IPS DF 4.7 (cell line): Measurements from ENCODE around the gene FMNL3.

Experiments used
- DNase-seq: peaks from one replicate; pipeline ENCODE4 v3.0.0-alpha.2; 2013; ENCODE audit warnings: low spot score; ENCODE audit errors: extremely low read depth

FMNL3 gene

GRCh38 chr12:49674318-49674981 lies 32.8 kb downstream of the FMNL3 start:
- DNase-seq: no peak

- DNase-seq: no peak
Observed at GRCh38 chr12:49673446-49674317, 33.5 kb downstream of the FMNL3 start.

DNA sequence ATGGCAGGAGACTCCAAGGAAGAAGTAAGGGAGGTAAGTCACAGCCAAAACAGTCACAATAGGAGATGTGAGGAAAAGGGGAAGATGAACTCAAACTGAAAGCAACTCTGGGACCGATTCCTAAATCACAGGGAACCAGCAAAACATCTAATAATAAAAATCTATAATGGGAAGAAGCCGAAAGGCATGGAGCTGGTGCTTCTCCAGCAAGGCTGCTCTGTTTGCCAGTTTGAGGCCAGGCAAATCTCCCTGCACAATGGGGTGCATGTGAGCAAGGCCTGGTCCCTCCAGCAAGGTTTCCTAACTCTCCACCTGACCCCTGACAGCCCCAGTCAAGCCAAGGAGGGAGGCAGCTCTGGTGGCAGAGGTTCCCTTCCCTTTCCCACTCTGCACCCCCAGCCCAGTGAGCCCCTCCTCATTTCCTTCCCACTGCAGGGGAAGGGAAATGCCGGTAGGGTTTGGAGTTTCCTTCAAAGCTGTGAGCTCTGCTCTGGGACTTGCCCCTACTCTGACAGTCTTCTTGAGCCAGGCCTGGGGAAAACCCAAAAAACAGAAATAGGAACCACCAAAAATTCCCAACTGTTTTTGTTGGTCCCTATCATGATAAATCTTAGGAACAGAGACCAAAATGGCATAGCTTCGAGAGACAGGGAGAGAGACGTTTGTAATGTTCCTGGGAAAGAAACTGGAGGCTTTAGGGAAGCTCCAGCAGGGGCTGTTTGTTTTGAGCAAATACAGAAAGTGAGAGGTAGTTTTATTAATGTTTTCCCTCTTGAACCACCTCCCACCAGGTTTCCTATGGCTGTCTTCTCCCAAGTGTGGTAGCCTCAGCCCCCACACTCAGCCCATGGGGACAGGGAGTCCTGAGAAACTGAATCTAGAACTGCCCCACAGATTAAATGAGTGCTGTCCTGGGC lies 34.6 kb downstream of the FMNL3 start:
- DNase-seq: no peak

DNA sequence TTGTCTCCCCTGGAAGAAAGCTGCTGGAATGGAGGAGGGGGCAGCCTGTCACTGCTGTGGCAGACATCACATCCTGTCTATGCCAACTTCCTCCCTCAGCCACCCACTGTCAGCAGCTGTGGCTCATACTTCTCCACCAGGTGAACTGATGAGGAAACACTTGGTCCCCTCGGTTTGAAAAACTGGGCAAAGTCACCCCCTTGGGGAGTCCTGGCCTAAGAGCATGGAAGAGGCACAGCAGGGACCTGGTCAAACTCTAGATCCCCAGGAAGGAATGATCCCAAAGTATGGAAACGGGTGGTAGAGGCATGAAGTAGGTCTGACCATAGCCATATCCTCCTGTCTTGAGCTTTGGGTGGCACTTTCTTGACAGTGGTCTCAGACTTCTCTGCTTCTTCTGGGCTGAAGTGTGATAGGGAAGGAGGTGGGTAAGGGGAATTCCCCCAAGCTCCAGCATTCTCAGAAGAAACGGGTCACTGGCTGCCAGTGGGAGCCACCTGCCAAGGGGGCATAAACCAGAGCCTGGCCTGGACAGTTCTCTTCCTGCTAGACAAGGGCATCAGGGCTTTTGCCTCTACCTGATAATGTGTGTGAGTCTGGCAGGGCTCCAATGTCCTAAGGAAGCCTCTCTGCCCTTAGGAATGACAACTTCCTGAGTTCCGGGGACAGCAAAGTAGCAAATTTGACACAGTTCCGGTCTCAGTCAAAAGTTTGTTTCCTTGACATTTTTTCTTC lies 36.0 kb downstream of the FMNL3 start:
- DNase-seq: no peak

DNA sequence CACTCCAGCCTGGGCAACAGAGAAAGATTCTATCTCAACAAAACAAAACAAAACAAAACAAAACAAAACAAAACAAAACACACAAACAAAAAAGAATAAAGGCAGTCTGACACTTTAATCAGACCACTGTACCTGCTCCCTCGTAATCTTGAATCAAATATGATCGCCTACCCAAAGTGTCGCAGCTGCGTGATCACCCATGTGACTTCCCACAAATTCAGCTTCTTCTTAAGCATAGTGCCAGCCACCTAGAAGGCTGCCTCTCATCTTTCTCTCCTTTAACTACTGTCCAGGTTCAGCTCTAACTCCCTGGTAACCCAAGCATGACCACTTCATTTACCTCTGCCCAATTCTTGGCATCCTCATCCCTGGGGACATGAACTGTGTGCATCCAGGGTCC lies 37.4 kb downstream of the FMNL3 start:
- no peak for DNase-seq

GRCh38 chr12:49667325-49668090 lies 39.7 kb downstream of the FMNL3 start:
- DNase-seq: no peak

GRCh38 chr12:49666176-49666575 lies 41.0 kb downstream of the FMNL3 start:
- DNase-seq: no peak

- DNase-seq: no peak
Observed at GRCh38 chr12:49665384-49665783, 41.8 kb downstream of the FMNL3 start.

- DNase-seq: no peak
Observed at GRCh38 chr12:49664591-49665239, 42.5 kb downstream of the FMNL3 start.

GRCh38 chr12:49664167-49664566 lies 43.0 kb downstream of the FMNL3 start:
- DNase-seq: no peak

- DNase-seq: peak; percentile 44
Observed at GRCh38 chr12:49662998-49663843, 44.0 kb downstream of the FMNL3 start.

GRCh38 chr12:49661746-49662145 lies 45.5 kb downstream of the FMNL3 start:
- no peak for DNase-seq

DNA sequence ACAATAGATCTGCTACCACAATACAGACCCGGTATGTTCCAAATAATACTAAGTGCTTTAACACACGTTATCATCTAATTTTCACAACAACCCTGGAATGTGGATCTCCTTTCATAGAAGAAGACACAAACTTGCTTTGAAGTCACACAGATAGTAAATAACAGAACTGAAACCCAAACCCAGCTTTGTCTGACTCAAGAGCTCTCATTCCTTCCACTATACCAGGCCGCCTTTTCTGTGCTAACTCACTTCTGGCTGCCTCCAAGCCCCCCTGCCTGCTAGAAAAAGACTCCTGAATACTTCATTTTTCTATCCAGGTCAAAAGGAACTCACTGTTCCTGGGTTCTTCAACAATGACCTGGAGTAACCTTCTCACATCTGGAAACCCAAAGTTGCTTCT lies 46.0 kb downstream of the FMNL3 start:
- DNase-seq: no peak

GRCh38 chr12:49659753-49660152 lies 47.5 kb downstream of the FMNL3 start:
- no peak for DNase-seq

DNA sequence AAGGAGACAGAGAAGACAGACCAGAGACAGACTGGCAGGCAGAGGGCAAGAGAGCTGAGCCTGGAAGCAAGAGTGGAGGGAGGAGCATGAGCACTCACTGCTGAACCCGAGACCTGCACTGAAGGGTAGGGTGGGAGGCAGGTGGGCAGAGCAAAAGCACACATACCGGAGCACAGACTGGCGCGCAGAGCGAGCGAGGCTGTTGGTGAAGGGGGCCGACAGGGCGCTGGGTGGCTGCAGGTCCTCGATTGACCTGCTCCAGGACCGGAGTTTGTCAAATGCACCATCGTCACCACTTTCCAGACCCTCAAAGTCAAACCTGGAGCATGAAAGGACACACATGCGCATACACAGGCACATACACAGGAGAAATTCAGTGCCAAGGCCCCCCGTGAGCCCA lies 48.9 kb downstream of the FMNL3 start:
- DNase-seq: no peak

- DNase-seq: no peak
Observed at GRCh38 chr12:49655595-49656236, 51.5 kb downstream of the FMNL3 start.

GRCh38 chr12:49654715-49655114 lies 52.5 kb downstream of the FMNL3 start:
- no peak for DNase-seq

- DNase-seq: no peak
Observed at GRCh38 chr12:49652921-49653520, 54.2 kb downstream of the FMNL3 start.
